ENCODE measurements around the gene KRT86.

GRCh38 chr12:52247622-52248540, 26.6 kb upstream of the KRT86 start:
- no peak for TF ChIP-seq CTCF (IDR thresholded peaks at IDR 0.05)
- no peak for TF ChIP-seq RAD21 (IDR thresholded peaks at IDR 0.05; ENCODE audit: low read length)
- no peak for TF ChIP-seq MXI1 (IDR thresholded peaks at IDR 0.05; ENCODE audit: low read depth, low read length)
- TF ChIP-seq POLR2AphosphoS5 (IDR thresholded peaks at IDR 0.05; ENCODE audit: low read depth, low read length): no peak
- no peak for TF ChIP-seq NFIC (IDR thresholded peaks at IDR 0.05; ENCODE audit: borderline replicate concordance)
- TF ChIP-seq USF1 (IDR thresholded peaks at IDR 0.05; ENCODE audit: borderline replicate concordance, low read depth): no peak
- no peak for TF ChIP-seq GABPA (IDR thresholded peaks at IDR 0.05; ENCODE audit: low read depth)
- TF ChIP-seq FOXJ3 (CRISPR knock-in tag; IDR thresholded peaks at IDR 0.05): no peak
- TF ChIP-seq USF2 (IDR thresholded peaks at IDR 0.05; ENCODE audit: borderline replicate concordance, low read depth, low read length): no peak
